Measurements from ENCODE around the gene ZNF613.

- TF ChIP-seq POLR2A (IDR thresholded peaks at IDR 0.05): no peak
- TF ChIP-seq CTCF (IDR thresholded peaks at IDR 0.05): no peak
These were observed 11.1 kb upstream of the ZNF613 start for GRCh38 chr19:51916167-51916566.

All from right lobe of liver (tissue), 4 donors.